ENCODE data around the gene AKT1S1. TPM values are rescaled to one million over a fixed set of nuclear protein-coding genes. Genes with fewer than 3 reads are reported as not detected.

AKT1S1 gene
- total RNA-seq, 1 donor: 3.0 TPM

DNA sequence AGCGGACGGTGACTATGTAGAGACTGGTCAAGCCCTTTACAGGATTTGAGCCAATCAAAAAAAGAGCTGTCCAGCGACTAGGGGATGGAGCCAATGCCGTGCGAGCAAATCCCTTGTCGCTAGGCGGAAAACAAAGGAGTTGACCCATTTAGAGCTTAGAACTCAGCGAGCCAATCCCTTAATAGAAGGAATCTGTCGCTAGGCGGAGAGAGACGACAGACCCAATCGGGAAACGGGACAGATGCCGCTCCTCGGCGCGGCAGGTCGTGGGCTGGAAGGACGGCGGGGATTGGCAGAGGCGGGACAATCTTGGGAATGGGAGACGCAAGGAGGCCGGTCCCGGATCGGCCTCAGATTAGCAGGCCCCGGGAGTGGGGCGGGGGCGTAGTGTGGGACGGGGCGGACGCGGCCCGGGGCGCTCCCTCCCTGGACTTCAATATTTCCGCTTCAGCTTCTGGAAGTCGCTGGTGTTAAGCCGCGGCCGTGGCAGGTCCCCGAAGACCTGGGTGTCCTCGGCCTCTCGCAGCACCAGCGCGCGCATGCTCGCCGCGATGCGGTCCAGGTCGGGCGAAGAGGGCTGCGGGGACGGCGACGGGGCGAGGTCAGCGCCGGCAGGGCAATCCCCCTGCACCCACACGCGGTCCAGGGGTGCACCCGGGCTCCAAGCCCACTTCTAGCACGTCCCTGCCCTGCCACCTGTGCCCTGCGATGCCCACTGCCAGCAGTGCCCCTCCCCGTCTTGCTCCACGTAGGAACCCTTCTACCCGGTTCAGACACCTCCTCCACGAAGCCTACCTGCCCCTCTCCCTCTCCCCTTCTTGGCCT lies 7.5 kb downstream of the AKT1S1 start:
- Histone ChIP-seq H3K4me1 (ENCODE audit: insufficient read depth, low read length) (peaks cover 50% of the 10 kb centered on the region), H3K4me3 (ENCODE audit: low read length) (peak overlapping the region; percentile 53), H3K9me3 (ENCODE audit: low read depth, low read length) (no peaks in the 10 kb centered on the region), H3K27me3 (ENCODE audit: insufficient read depth, low read length) (no peaks in the 10 kb centered on the region)

DNA sequence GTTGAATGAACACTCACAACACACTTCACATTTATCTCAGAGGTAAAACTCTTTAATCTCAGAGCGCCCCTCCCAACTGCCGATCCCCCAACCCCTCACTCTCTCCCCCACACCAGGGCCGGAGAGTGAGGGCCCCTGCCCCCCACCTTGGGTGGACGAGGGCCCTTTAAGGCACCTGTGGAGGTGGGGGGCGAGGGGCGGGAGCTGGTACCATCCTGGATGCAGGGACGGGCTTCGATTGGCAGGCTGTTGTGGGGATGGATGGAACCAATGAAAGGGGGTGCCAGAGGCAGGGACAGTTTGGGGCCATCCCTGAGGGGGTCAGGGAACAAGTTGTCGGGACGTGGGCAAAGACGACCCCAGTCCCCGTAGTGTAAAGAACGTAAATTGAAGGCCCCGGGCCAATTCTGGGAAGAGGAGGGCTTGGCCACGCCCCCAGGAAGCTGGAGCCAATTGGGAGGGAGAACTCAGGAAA lies 8.1 kb downstream of the AKT1S1 start:
- Histone ChIP-seq H3K4me1 (ENCODE audit: insufficient read depth, low read length) (peaks cover 50% of the 10 kb centered on the region), H3K9me3 (ENCODE audit: low read depth, low read length) (no peaks in the 10 kb centered on the region), H3K4me3 (ENCODE audit: low read length) (peak overlapping the region; percentile 30), H3K27me3 (ENCODE audit: insufficient read depth, low read length) (no peaks in the 10 kb centered on the region)

DNA sequence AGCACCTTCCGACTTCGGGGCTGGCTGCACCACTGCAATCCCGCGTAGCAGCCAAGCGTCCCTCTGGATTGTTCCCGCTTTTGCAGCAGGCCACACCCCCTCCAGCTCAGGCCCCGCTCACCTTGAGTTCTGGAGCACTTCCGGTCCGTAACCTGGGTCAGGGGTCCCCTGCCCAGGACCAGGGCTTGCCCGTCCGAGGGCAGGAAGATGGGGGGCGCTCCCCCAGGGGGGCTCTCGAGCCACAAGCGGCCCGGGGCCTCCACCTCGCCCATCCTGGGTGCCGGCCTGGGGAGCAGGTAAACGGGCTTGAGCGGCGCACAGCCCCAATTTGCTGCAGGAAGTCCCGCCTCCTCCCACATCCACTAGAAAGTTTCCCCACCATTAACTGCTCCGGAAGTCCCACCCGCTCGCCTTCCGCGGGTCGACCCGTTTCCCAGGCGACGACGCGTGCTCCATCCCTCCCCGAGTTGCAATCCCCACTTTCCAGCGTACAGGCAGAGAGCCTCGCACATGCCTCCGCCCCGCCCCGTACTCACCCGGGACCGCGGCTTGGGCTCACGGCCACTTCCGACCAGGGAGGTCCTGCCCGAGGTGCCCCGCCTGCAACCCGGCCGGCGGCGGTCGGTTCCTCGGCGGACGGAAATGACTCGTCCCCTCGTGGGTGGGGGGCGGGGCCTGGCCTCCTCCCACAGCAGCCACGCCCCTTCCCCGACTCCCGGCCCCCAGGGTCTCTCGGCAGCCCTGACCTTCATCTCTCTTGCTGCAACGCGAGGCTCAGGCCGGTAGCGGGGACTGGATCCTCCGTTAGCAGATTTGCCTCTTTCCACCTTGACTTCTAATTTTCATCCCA lies 10.0 kb downstream of the AKT1S1 start, which contains the start of gene PNKP:
PNKP (minus strand) TSS at position 644 of the 850 bp plus-strand sequence; CDS start at position 272, 372 bp downstream.
- H3K9me3 ChIP-seq (ENCODE audit: low read depth, low read length): no peaks in the 10 kb centered on the region
- no peaks in the 10 kb centered on the region for H3K27me3 ChIP-seq (ENCODE audit: insufficient read depth, low read length)
- peak within 1 kb of the TSS; percentile 67 for H3K4me3 ChIP-seq (ENCODE audit: low read length)
- H3K4me1 ChIP-seq (ENCODE audit: insufficient read depth, low read length): peaks cover 50% of the 10 kb centered on the region

DNA sequence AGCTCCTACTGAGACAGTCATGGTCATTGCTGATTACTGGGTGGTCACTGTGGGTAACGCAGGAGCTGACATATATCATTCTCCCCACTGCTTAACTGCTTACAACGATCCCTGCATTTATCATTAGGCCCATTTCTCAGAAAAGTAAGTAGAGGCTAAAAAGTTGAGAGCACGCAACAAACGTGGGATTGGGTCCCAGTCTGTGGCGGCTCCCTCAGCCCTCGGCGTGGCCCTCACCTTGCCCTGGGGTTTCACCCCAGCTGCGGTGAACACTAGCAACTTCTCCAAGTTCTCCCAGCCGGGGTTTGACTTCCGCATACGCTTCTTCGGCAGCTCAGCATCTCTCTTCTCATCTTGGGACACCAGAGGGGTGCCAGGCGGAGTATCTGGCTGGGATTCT lies 12.3 kb downstream of the AKT1S1 start:
- no peaks in the 10 kb centered on the region for H3K27me3 ChIP-seq (ENCODE audit: insufficient read depth, low read length)
- H3K4me1 ChIP-seq (ENCODE audit: insufficient read depth, low read length): peaks cover 39% of the 10 kb centered on the region
- no peaks in the 10 kb centered on the region for H3K9me3 ChIP-seq (ENCODE audit: low read depth, low read length)
- no peak overlapping the region for H3K4me3 ChIP-seq (ENCODE audit: low read length)

DNA sequence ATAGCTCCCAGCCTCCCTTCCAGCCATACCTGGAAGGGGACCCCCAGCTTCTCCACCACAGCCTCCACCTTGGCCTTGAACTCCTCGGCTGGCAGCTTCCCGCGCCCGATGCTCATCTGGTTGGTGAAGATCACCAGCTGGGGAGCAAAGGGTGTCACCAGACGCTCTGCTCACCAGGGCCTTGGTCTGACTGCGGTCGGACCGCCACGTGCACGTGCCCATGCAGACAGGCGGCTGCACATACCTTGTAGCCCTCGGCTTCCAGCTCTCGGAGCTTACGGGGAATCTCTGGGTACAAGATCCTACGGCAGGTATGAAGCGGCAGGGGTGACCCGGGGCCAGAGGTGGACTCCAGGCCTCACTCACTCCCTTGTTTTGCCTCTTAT lies 13.2 kb downstream of the AKT1S1 start:
- Histone ChIP-seq H3K27me3 (ENCODE audit: insufficient read depth, low read length) (no peaks in the 10 kb centered on the region), H3K4me3 (ENCODE audit: low read length) (no peak overlapping the region), H3K4me1 (ENCODE audit: insufficient read depth, low read length) (peaks cover 34% of the 10 kb centered on the region), H3K9me3 (ENCODE audit: low read depth, low read length) (no peaks in the 10 kb centered on the region)

DNA sequence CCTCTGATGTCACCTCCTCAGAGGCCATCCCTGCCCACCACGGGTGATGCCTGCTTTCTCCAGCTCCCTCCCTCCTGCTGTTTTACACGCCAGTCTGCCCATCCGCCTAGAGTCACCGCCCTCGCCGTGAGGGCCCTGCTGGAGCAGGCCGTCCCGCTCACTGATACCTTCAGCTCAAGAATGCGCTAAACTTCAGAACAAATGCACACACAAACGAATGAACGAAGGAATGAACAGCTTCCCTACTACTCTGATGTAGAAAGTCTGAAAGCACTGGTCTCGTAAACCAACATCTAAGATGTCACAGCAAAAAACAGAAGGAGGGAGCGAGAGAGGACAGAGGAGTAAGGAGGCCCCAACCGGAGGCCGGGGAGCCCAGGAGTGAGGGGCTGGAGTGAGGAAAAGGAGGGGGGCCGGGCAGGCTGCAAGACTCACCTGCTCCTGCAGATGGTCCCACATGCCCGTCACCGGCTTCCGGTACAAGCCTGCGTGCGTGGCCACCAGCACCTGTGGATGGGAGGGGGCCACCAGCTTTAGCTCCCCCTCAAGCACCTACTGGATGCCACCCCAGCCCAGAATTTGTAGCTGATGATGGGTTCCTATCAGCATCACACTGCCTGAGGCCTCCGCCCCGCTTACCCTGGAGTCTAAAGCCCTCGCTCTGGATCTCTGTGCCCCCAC lies 13.8 kb downstream of the AKT1S1 start:
- H3K9me3 ChIP-seq (ENCODE audit: low read depth, low read length): no peaks in the 10 kb centered on the region
- H3K4me1 ChIP-seq (ENCODE audit: insufficient read depth, low read length): peaks cover 29% of the 10 kb centered on the region
- H3K4me3 ChIP-seq (ENCODE audit: low read length): no peak overlapping the region
- no peaks in the 10 kb centered on the region for H3K27me3 ChIP-seq (ENCODE audit: insufficient read depth, low read length)

DNA sequence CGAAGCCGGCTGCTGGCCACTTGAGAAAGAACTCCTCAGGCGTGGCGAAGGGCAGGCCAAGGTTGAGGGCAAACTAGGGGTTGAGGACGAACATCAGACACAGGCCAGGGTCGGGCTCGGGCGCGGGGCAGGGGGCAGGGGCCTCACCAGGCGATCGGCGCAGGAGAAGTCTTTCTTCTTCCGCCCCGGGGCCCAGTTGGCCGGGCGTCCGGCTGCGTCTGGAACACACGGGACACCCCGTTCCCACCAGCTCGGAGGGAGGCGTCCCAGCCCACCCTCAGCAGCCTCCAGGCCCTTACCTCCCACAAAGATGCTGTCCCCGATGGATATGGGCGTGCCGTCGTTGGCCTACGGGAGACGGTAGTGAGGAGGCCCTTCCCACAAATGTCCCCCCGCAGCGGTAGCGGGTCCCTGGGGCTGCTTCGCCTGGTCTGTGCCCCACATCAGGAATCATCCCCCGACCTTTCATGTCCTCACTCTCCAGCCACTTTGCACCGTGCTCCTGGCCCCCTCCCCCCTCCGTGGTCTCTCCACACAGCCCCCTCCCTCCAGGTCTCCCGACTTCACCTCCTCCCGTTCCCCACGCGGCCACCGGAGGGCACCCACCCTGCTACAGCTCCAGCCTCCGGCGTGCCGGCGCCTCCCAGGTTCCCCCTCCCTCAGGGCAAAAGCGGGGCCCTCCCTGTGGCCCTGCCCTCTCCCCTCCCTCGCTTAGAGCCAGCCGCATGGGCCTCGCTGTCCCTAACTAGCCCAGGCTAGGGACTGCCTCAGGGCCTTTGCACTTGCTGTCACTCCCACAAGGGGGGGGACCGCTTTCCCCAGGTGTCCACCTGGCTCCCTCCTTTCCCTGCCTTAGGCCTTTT lies 14.5 kb downstream of the AKT1S1 start:
- no peaks in the 10 kb centered on the region for H3K9me3 ChIP-seq (ENCODE audit: low read depth, low read length)
- no peaks in the 10 kb centered on the region for H3K27me3 ChIP-seq (ENCODE audit: insufficient read depth, low read length)
- H3K4me3 ChIP-seq (ENCODE audit: low read length): no peak overlapping the region
- H3K4me1 ChIP-seq (ENCODE audit: insufficient read depth, low read length): peaks cover 23% of the 10 kb centered on the region

DNA sequence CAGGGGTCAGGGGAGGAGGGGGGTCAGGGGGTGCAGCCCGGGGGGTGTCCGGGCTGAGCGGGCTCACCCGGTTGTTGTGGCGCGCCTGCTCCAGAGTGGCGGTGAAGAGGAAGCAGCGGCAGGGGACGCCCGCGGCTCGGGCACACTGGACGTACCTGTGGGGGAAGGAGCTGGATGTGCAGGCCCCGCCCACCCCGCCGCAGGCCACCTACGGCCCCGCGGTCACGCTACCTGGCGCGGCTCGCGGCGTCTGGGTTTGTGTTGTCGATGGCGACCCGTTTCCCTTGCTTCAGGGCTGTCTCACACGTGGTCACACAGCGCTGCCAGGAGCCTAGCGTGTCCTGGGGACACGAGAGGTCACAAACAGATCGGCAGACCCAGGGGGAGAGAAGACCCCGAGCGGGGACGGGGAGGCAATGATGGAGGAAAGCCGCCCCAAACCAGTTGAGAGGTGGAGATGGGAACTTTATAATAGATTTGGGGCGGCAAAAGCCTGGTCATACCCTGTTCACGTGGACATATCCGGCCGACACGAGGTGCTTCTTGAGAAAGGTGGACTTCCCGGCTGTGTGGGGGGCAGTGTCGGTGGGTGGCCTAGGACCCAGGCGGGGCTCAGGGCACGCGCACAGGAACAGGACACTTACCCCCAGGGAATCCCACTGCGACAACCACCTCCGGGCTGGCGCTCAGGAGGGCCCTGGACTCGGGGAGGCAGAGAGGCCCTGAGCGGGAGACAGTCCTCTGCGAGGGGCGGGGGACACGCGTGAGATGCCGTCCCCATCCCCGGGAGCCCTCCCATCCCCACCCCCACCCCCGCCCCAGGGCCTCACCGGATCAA lies 15.4 kb downstream of the AKT1S1 start:
- no peaks in the 10 kb centered on the region for H3K27me3 ChIP-seq (ENCODE audit: insufficient read depth, low read length)
- no peaks in the 10 kb centered on the region for H3K9me3 ChIP-seq (ENCODE audit: low read depth, low read length)
- H3K4me3 ChIP-seq (ENCODE audit: low read length): no peak overlapping the region
- peaks cover 19% of the 10 kb centered on the region for H3K4me1 ChIP-seq (ENCODE audit: insufficient read depth, low read length)

DNA sequence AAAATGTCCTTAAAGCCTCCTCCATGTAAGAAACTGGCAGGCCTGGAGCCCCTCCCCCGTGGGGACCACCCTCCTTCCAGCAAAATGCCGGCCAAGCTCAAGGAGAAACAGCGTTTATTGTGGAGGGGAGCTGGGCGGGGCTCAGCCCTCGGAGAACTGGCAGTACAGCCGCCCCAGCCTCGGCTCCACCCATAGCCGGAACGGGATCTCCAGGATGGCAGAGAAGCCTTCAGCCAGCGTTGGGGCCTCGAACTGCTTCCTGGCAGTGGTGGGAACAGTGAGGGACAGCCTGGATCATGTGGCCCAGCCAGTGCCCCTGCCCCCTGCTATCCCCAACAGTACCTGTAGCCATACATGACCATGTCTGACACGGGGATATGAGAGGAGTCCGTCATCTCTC lies 16.0 kb downstream of the AKT1S1 start:
- Histone ChIP-seq H3K27me3 (ENCODE audit: insufficient read depth, low read length) (no peaks in the 10 kb centered on the region), H3K4me1 (ENCODE audit: insufficient read depth, low read length) (peaks cover 13% of the 10 kb centered on the region), H3K4me3 (ENCODE audit: low read length) (no peak overlapping the region), H3K9me3 (ENCODE audit: low read depth, low read length) (no peaks in the 10 kb centered on the region)

DNA sequence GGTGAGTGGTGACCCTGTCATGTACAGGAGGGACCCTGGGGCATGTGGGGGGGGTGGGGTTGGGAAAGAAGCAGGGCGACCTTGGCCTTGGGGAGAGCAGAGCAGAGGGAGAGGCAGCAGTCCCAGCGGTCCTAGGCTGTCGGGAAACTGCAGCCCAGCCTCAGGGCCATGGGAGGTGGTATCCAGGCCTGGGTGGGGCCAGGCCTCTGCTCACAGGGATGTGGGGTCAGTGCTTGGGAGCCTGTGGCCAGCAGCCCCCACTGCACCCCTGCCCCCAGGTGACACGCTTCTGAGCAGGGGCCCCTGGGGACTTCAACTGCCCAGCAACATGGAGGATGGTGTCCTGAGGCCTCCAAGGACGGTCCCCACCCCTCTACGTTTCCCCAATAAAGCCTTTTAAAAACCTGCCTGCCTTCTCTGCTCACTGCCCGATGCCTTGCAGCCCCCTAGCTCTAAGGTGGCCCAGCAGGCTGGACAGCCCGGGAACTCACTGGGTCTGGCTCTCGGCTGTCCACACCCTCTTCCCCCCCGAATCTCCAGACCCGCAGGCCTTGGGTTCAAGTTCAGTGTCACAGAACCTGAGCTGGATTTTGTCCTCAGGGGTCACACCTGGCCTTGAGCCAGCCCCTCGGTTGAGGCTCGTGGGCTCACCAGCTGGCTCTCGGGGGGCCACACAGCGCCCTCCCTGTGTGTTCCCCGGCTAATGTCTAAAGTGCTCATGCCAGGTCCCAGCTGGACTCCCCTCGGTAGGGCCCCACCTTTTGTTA lies 16.6 kb downstream of the AKT1S1 start:
- Histone ChIP-seq H3K4me1 (ENCODE audit: insufficient read depth, low read length) (peaks cover 7% of the 10 kb centered on the region), H3K9me3 (ENCODE audit: low read depth, low read length) (no peaks in the 10 kb centered on the region), H3K27me3 (ENCODE audit: insufficient read depth, low read length) (no peaks in the 10 kb centered on the region), H3K4me3 (ENCODE audit: low read length) (no peak overlapping the region)

DNA sequence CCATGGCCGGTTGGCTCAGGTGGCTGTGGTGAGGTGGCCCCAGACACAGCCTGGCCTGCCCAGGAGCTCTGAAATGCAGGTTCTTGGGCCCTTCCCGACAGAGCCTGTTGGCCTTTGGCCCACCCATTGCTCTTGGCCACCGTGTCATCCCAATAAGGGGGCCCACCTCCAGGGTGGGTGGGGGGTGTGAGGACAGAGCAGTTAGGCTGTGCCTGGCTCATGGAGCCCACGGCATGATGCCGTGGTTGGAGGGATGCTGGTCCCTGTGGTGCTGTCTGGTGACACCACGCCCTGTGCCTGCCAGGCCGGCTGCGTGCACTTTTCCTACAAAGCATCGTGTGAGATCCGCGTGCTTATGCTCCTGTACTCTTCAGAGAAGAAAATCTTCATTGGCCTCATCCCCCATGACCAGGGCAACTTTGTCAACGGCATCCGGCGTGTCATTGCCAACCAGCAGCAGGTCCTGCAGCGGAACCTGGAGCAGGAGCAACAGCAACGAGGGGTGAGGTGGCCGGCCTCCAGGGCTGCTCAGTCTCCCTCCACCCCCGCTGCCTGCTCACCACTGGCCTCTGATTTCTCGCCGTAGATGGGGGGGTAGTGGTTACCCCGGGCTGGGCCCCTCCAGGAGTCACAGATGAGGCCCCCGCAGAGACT lies 17.3 kb downstream of the AKT1S1 start:
- no peaks in the 10 kb centered on the region for H3K9me3 ChIP-seq (ENCODE audit: low read depth, low read length)
- H3K4me3 ChIP-seq (ENCODE audit: low read length): no peak overlapping the region
- H3K27me3 ChIP-seq (ENCODE audit: insufficient read depth, low read length): no peaks in the 10 kb centered on the region
- H3K4me1 ChIP-seq (ENCODE audit: insufficient read depth, low read length): no peaks in the 10 kb centered on the region

DNA sequence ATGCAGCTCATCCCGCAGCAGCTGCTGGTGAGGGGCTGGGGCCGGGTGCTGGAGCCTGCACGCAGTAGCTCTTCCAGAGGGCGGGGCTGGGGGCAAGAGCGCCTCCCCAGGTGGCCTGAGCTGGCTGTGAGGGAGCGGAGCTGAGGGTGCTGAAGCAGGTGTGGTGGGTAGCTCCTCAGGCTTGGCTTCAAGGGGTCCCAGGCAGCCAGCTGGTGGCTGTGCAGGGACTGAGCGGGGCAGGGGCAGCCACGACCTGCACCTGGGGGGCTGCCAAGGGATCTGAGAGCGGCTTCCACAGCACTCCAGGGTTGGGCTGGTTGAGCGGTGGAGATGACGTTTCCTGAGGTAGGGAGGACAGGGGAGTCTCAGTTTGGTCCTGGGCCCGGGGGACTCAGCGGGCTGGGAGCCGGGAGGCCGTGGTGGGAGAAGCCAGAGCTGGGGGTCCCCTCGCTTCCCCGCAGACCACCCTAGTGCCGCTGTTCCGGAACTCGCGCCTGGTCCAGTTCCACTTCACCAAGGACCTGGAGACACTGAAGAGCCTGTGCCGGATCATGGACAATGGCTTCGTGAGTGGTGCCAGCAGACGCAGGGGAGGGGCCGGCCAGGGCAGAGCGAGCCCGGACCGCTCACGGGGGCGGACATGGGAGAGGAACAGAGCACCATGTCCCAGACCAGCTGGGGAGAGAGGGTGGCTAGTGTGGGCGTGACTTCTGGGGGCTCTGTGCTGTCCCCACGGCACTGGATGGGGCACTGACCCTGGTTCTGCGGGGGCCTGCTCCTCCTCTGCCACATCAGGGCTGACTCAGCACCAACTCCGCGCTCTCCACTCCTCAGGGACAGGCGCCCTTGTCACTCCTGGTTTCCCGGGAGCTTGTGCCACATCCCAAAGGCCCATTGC lies 18.8 kb downstream of the AKT1S1 start:
- H3K4me3 ChIP-seq (ENCODE audit: low read length): no peak overlapping the region
- H3K9me3 ChIP-seq (ENCODE audit: low read depth, low read length): no peaks in the 10 kb centered on the region
- H3K4me1 ChIP-seq (ENCODE audit: insufficient read depth, low read length): no peaks in the 10 kb centered on the region
- no peaks in the 10 kb centered on the region for H3K27me3 ChIP-seq (ENCODE audit: insufficient read depth, low read length)
